ENCODE data around the gene CFAP20DC.
A peak's percentile ranks its signal among the peaks of the same experiment; 100 is the strongest.
"Not testable (repeated sequence)": the region's sequence is repeated elsewhere in the genome, so short reads cannot be mapped to it uniquely, and the experiment has no call there.

Gene CFAP20DC

DNA sequence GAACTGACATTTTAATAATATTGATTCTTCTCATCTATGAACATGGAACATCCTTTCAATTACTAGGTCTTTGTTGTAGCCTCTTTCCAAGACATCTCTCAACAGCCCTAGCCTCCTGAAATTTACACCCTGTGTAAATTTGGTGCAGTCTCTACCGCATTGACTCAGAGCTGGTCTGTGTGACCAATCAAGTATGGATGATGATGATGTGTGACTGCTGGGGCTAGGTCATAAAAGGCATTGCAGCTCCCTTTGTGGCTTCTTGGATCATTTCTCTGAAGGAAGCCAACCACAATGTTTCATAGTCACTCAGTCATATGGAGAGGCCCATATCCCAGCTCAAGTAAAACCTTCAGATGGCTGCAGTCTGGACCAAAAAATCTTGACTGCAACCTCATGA is 321.1 kb downstream of the CFAP20DC start:
- no peak for DNase-seq

DNA sequence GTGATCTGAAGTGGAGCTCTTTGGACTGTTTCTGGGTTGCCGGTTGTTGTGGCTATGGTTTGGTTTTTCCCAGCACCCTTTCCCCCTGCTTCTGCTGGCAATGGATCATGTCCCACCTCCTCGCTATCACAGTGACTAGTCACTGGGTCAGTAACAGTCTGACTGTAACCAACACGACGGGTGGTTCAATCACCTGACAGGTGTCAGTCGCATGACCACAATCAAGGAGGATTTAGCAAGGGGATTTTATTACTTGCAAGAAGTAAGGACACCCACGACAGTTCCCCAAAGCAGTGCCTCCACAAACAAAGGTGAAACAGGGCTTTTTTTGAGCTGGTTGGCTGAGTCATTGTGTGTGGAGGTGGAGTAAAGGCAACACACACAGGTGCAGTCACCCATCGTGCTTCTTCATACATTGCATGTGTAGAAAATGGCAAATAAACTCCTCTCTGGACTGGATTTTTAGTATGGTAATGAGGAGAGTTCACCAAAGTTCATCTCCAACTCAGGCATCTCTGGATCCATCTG is 324.4 kb downstream of the CFAP20DC start:
- no peak for DNase-seq

DNA sequence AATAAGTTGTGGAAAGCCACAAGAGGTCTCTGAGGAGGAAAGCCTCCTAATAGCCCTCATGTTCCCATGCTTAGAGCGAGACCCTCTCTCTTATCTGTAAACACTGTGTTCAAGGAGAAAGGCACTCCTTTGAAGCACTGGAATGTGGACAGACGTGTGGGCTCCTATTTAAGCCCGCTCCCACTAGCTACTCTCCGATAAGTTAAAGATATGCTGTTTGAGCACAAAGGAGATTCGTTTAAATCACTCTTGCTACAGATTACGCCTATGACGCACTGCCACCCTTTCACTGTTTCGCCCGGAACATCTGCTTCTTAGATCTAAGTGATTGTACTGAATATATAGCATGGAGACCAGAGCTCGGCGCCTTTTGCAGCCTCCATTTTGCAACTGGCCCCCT is 325.5 kb downstream of the CFAP20DC start:
- no peak for DNase-seq

DNA sequence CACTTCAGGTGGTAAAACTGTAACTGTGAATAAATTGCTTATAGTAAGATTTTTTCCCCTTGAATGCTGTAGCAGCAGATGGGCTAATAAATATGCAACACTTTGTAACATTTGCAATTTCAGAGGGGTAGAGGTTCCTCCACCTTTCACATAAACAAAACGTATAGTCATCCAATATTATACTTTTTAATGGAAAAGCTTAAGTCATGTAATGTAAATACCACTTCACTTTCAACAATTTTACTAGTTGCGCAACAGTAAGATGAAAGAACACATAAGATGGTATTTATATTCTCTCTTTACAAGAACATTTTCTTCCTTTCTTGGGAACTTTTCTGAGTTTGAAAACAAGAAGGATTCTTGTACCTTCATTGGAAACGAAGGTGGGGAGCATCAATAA is 326.7 kb downstream of the CFAP20DC start:
- DNase-seq, result no peak

DNA sequence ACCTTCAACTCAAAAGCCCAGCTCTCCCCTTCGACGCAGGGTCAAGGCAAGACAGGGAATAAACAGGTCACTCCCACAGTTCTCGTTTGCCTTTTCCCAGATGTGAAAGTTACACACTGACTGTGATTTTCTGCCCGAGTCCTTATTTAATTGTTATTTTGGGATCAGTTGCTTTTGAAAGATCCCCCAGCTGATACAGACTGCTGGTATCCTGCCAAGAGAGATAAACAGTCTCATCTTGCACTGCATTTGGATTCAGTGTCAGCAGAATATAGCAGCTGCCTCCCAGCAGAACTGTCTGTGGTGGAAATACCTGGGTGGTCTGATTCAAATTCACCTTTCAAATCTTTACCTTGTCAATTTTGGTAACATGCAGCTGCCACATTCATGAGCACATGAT is 327.3 kb downstream of the CFAP20DC start:
- no peak for DNase-seq

DNA sequence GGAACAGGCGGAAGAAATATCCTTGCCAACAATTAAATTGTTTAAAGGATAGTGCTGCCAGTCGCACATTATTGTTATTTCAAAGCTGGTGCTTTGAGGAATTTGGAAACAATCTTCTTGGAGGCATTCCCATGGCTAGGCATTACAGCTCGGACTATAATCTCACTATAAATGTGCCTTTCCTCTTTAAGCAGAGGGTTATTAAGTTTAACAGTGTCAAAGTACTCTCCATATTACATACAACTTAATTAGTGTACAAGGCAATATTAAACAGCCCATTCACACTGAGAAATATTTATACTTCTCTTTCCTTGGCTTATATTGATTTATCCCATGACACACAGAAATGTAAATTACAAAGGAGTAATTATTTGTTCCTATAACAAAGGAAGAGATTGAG is 329.3 kb downstream of the CFAP20DC start:
- no peak for DNase-seq

DNA sequence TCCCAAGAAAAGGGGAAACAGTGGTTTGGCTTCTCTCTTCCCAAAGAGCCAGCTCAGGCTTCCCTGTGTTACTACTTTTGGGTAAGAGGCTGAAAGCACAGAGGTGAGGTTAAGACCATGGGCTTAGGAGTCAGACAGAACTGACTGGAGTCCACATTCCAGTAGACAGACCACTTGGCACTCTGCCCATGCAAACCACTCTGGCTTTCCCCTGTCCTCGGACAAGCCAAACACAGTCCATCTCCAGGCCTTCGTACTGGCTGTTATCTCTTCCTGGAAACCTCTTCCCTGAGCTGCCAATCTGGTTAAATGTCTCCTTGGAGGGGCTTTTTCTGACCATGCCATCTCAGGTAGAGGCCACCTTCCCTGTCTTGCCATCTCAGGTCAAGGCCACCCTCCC is 330.1 kb downstream of the CFAP20DC start:
- no peak for DNase-seq

DNA sequence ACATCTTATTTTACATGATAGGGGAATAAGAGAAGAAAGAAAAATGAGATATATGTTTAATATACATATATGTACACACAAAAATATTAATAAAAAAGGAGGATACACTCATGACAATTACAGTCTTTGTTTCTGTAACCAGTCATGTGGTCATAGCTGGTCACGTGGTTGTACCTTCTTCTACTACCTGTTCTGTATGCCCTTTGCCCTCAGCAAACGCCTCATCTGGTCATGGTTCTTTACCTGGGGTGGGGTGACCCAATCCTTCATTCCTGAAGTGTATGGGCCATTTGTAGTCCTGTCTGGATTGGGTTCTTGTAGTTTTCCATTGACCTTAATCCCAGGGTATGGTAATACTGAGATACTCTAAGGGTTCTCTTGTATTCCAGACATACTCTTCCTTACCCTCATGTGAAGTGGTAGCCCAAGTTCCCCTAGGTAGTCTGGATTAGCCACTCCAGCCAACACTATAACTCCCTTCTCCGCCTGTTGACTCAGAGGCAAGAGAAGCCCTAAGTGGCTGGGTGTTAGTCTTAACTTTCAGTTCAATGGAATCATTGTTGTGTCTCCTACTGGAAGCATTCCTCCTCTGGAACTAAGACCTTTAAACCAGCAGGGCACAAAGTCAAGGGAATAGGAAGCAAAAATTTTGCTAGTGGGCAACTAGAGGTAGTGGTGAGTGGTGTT is 336.0 kb downstream of the CFAP20DC start:
- DNase-seq, result no peak

DNA sequence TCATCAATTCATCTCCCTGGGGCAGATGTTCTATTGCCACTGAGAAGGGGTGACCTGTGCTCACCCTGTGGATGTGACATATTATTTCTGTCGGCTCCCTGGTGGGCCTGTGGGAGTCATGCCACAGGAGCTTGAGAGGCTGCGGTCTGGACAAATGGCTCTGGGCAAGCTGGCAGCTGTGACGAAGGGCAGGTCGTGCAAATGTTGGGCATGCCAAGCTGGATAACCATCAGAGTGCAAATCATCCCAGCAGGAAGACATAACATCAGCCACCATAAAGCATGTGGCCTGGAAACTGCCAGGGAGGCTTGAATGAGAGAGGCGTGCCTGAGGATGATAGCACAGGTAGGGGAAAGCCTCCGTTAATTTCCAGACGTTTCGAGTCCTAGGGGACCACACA is 338.0 kb downstream of the CFAP20DC start:
- DNase-seq, result no peak

DNA sequence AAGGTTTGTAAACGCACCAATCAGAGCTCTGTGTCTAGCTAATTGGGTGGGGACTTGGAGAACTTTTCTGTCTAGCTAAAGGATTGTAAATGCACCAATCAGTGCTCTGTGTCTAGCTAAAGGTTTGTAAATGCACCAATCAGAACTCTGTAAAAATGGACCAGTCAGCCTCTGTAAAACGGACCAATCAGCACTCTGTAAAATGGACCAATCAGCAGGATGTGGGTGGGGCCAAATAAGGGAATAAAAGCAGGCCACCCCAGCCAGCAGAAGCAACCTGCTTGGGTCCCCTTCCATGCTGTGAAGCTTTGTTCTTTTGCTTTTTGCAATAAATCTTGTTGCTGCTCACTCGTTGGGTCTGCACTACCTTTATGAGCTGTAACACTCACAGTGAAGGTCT is 340.8 kb downstream of the CFAP20DC start:
- DNase-seq, result not testable (repeated sequence)

DNA sequence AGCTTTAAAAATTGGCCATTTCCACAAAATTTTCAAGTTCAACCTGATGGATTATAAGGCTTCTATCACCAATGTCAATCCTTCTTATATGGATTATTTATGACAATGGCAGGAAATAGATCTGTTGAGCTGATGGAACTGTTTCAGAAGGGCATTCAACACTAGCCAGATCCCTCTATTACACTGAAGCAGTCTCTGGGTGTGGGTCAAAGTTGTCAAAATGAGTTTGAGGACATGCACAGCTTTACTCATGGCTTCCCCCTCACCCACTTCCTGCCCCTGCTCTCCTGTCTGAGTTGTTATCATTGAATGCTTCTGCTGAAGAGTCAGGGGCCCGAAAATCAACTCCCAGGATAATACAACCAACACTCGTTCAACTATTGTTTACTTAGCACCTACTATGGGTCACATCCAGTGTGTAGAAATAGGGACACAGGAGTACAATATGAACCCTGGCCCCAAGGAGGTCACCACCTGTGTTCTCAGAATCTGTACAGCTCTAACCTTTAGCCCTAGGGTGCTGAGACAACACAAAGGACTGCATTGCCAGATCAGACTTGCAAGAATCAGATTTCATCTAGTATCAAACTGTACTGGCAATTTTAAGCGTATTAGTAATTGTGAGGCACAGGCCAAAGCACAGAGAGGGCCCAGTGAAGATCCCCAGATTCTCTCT is 341.6 kb downstream of the CFAP20DC start:
- no peak for DNase-seq

DNA sequence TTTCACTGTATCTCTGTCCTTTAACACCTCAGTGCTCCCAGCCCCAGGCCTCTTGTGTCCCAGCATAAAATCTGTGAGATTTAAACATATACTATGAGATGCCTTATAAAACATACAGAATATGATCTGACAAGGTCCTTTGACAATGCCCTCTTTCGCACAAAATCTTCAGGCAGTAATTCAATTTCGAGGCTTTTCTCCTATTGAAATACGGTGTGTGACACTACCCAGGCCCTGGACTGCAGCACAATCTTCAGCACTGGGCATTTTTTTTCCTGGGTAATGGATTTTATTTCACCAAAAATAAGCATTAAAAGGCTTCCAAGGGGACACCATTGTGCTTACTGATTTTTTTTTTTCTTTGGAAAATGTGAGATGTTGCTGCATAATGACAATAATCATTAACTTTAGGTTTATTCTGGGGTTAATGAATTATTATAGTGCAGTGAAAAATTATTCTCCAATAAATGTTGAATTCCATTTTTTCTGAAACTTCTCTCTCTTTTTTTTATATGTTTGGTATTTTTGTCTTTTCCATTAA is 342.4 kb downstream of the CFAP20DC start:
- no peak for DNase-seq

DNA sequence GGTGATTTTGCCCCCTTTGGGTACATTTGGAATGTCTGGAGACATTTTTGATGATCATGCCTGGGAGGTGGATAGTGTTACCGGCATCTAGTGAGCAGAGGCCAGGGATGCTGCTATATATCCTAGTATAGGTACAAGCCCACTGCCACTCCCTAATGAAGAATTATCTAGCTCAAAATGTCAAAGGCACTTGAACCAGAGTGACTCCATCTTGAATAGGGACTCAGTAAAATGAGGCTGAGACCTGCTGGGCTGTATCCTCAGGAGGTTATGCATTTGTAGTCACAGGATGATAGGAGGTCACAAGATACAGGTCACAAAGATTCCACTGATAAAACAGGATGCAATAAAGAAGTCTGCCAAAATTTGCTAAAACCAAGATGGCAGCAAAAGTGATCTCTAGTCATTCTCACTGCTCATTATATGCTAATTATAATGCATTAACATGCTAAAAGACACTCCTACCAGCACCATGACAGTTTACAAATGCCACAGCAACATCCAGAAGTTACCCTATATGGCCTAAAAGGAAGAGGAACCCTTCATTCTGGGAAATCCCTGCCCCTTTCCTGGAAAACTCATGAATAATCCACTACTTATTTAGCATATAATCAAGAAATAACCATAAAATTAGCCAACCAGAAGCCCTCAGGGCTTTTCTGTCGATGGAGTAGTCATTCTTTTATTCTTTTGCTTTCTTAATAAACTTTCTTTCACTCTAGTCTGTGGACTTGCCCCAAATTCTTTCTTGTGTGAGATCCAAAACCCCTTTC is 343.2 kb downstream of the CFAP20DC start:
- no peak for DNase-seq

DNA sequence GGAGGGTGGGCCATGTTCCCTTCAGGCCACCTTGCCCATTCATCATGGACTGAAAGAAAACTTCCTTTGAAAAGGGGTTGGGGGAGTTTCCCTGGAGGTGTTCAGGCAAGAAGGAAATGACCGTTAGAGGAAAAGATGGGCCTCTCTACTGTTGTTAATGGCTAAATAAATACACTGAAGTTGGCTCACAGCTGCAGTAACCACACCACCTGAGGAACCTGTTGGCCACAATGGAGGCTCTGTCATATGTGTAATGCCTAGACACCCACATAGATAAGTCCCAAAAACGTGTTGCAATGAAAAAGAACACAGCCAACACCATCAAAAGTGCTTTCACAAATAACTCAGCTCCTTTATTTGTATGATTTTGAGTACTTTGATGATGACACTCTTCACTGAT is 345.1 kb downstream of the CFAP20DC start:
- no peak for DNase-seq

DNA sequence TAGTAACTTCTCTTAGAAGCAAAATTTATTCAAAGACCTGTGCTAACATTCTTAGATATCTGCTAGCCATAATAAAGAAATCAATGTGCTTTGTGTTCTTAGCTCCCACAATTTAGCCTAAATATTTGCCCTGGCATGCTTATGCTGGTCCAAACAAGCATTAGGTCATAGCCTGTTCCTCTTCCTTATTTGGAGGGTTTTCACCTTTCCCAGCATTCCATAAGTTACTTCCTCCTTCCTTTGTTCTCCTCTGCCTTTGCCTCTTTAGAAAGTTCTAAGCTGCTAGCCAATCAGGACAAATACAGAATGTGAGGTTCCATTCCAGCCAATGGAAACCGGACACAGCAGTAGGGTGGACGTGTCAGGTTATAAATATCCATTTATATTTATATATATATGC is 345.5 kb downstream of the CFAP20DC start:
- not testable (repeated sequence) for DNase-seq

DNA sequence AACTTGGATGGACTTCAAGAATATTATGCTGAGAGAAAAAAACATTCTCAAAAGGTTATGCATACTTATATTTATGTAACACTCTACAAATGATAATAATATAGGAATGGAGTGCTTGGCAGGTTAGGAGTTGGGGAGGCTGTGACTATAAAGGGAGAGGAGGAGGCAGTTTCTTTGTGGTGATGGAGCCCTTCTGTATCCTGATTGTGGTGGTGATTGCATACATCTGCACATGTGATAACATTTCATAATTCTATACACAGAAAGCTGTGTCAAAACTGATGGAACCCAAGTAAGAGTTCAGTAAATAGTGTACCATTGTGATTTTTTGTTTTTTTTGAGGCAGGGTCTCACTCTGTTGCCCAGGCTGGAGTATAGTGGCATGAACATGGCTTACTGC is 351.6 kb downstream of the CFAP20DC start:
- peak; percentile 66 for DNase-seq

DNA sequence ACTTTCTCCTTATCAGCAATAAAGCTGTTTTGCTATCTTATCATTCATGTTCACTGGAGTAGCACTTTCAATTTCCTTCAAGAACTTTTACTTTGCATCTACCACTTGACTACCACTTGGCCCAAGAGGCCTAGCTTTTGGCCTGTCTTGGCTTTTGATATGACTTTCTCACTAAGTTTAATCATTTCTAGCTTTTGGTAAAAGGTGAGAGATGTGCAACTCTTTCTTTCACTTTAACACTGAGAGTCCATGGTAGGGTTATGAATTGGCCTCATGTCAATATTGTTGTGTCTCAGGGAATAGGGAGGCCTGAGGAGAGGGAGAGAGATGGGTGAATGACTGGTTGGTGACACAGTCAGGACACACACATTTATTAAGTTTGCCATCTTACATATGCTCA is 352.3 kb downstream of the CFAP20DC start:
- no peak for DNase-seq

DNA sequence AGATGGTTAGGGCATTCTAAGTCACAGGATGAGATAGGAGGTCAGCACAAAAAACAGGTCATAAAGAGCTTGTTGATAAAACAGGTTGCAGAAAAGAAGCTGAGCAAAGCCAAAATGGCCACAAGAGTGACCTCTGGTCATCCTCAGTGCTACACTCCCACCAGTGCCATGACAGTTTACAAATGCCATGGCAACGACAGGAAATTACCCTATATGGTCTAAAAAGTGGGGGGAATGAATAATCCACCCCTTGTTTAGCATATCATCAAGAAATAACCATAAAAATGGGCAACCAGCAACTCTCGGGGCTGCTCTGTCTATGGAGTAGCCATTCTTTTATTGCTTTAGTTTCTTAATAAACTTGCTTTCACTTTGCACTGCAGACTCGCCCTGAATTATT is 353.0 kb downstream of the CFAP20DC start:
- not testable (repeated sequence) for DNase-seq

DNA sequence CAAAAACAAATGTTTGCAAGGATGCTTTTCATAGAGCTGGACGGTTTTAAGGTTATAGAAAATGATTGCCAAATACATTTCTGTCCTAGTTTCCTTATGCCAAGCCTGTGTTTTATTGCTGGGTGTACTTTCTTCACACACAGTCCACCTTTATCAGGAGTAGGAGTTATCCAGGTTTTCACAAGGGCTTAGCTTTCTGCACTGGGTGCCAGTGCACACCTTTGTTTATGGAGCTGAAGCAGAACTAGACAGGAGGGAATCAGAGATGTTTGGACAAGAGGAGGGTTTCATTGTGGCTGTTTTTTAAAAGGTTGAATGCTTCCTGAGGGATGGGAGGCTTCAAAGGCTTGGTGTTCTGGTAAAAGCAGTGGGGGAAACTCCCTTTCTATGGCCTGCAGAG is 353.7 kb downstream of the CFAP20DC start:
- no peak for DNase-seq

DNA sequence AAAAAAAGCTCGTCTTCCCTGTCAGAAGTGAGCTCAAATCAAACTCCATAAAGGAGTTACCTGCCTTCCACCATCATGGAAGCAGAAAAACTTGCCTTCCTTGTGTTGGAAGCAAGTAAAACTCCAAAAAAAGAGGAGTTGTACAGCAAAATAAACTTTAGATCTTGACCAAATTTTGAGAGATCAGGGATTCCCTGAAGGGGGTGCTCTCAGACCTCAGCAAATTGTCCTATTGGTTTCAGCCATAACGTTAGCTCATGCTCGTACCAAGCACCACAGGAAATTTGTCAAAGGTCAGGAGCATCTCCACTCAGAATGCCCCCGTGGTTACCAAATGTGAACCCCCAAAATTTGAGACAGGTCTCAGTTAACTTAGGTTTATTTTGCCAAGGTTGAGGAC is 354.5 kb downstream of the CFAP20DC start:
- DNase-seq, result not testable (repeated sequence)

DNA sequence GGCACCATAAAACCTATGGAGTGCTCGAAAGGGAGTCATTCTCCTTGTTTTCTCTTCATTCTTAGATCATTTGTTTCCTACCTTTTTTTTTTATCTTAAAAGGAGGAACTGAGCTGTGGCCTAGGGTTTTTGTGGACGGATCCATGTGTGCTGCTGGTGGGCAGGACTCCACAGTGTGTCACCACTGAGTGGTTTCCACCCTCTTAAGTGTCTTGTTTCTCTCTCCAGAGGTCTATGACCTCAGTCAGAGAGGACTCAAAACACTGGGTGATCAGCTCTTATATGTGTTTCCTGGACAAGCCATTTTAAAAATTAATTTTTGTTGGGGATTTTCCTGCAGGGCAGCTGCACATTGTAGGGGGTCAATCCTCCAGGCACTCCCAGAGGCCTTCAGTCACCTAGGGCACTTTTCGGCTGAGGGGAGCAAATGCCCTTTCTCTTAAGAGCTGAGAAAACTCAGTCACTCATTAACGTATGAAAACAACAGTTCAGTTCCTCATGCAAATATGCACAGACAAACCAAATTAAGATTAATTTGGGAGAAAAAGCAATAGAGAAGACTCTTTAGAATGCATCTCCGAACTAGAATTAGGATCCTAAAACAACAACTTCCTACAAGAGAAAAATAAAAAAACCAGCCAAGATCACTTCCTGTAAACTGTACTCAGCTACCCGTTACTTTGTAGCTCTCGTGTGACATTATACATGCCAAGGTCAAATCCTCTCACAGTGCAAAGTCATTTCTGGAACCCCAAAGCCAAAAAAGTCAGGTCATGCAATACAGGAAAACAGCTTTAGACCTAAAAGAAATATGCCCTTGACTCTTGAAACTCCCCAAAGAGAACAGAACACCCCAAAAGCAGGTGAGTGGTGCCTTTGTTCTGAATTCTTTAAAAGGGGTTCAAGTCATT is 355.6 kb downstream of the CFAP20DC start:
- DNase-seq, result peak; percentile 62

DNA sequence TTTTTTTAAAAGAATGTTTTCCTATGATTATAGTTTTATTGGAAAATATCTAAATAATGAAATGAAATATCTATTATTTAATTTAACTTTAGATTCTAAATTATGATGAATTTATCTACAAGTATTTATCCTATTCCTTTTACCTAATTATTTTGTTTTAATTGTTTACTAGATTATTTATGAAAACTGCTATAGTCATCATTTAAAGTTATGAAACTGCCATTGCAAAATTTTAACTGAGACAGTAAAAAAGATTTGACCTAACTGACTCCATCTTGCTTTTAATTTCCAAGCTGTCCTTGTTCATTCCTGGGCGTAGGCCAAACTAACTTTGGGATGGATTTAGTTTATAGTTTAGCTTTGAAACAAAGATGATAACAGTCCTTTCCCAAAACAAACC is 357.3 kb downstream of the CFAP20DC start:
- DNase-seq, result no peak

Measured in hematopoietic multipotent progenitor cell treated with erythropoietin and hydrocortisone succinate and interleukin-3 and kit ligand, for 4 days (in vitro differentiated cells).